HCT116 (cell line): Measurements from ENCODE around the gene DNAAF1.

Experiments
- ATF3 ChIP-seq: IDR thresholded peaks from 2 replicates; pipeline ENCODE4 v1.6.1; 2012
- CEBPB ChIP-seq: IDR thresholded peaks from 2 replicates; pipeline ENCODE4 v1.6.1; 2012; ENCODE audit warnings: low read depth
- EZH2 ChIP-seq: fragments of 200-600 bp; sonication (generic); IDR thresholded peaks from 2 replicates; pipeline ENCODE4 v1.6.1; 2017; ENCODE audit warnings: antibody characterized with exemption, mixed run types
- POLR2A ChIP-seq: IDR thresholded peaks from 2 replicates; pipeline ENCODE4 v1.7.0; 2011; ENCODE audit warnings: borderline replicate concordance; ENCODE audit not compliant: insufficient read depth, insufficient read length; ENCODE audit errors: extremely low read depth
- SIN3A ChIP-seq: IDR thresholded peaks from 2 replicates; pipeline ENCODE4 v1.6.1; 2012; ENCODE audit warnings: low read depth
- SP1 ChIP-seq: IDR thresholded peaks from 2 replicates; pipeline ENCODE4 v1.6.1; 2012; ENCODE audit warnings: low read depth
- TF ChIP-seq, protein P1 (sequence below), 3 experiments: fragments of 200-600 bp in 1 of 3; sonication (generic) in 1 of 3; IDR thresholded peaks in 2 of 3; conservative IDR thresholded peaks in 1 of 3; 2 replicates each; pipeline ENCODE4 v1.5.1; 2012 to 2017; ENCODE audit warnings: low read depth in 2 of 3, low read length in 2 of 3, antibody characterized with exemption in 1 of 3, borderline replicate concordance in 1 of 3, control low read depth in 1 of 3, mild to moderate bottlenecking in 1 of 3, mixed read lengths in 1 of 3, mixed run types in 1 of 3, moderate library complexity in 1 of 3; ENCODE audit not compliant: insufficient read depth in 1 of 3

- TF ChIP-seq, protein P1, sequence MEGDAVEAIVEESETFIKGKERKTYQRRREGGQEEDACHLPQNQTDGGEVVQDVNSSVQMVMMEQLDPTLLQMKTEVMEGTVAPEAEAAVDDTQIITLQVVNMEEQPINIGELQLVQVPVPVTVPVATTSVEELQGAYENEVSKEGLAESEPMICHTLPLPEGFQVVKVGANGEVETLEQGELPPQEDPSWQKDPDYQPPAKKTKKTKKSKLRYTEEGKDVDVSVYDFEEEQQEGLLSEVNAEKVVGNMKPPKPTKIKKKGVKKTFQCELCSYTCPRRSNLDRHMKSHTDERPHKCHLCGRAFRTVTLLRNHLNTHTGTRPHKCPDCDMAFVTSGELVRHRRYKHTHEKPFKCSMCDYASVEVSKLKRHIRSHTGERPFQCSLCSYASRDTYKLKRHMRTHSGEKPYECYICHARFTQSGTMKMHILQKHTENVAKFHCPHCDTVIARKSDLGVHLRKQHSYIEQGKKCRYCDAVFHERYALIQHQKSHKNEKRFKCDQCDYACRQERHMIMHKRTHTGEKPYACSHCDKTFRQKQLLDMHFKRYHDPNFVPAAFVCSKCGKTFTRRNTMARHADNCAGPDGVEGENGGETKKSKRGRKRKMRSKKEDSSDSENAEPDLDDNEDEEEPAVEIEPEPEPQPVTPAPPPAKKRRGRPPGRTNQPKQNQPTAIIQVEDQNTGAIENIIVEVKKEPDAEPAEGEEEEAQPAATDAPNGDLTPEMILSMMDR (IDR thresholded peaks at IDR 0.05 in 2 of 3, conservative IDR thresholded peaks at IDR 0.05 in 1 of 3; ENCODE audit: borderline replicate concordance in 1 of 3, insufficient read depth in 1 of 3, low read depth in 2 of 3, low read length in 2 of 3), result no peak
- no peak for TF ChIP-seq CEBPB
- TF ChIP-seq EZH2, result no peak
- TF ChIP-seq ATF3, result no peak
- no peak for TF ChIP-seq SP1
- TF ChIP-seq POLR2A, result no peak
- TF ChIP-seq SIN3A, result no peak
Measured at GRCh38 chr16:84119368-84119767, 25.7 kb upstream of the DNAAF1 start.
